Activated gamma-delta T cell (primary cell): ENCODE measurements around the gene TMEM184B.
A peak's percentile ranks its signal among the peaks of the same experiment; 100 is the strongest.

ENCODE experiments used
- DNase-seq: peaks from one replicate; lab custom pipeline; 2025; lab: John Stamatoyannopoulos, UW

Gene TMEM184B

DNA sequence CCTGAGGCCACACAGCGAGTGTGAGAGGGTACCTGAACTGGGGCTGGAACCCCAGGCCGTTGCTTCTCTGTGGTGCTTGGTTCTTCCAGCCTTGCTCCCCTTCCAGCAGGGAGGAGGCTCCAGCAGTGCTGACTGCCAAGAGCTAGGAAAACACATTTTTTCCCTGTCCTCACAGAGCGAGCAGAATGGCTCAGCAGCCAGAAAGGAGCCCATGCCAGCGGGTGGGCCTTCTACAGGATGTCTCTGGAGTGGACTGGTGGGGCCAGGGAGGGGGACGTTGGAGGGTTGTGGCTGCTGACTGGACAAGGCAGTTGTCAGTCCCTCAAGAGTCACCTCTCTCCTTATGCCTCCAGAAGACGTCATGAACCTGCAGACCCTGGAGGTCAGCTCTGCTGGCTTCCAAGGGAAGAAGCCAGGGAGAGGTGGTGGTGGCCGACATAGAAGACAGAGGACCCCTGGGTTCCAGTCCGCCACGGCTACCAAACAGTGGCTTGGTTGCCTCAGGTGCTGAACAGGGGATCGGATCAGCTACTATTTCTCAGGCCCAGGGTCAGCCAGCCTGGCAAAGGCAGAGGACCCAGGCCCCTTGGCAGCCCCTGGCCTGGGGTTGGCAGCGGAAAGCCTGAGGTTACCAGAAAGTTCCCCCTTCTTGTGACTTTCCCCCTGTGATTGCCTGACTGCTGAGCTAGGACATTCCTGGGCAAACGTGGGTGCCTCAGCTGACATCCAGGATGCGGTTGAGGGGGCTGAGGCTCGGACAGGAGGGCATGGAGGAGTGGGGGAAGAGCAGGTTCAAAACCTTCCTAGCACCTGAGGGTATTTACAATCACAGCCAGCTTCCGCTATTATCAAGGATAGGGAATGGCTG is 67.3 kb downstream of the TMEM184B start:
- no peak for DNase-seq

DNA sequence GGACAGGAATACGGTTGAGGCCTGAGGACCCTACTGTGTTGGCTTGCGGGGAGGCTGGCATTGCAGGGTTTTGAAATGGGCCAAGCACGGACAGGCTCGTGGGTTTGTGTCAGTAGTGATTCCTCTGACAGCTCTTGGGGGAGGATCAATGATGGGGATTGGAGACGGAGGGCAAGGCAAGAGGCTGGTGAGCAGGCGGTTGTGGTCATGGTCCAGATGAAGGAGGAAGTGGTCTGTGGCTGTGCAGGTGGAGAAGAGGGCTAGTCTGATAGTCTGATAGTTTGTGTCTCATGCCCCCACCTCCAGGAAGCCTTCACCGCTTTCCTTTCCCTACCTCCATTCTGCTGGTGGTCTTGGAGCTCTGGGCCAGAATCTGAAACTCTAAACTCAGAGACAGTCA is 68.0 kb downstream of the TMEM184B start:
- no peak for DNase-seq

DNA sequence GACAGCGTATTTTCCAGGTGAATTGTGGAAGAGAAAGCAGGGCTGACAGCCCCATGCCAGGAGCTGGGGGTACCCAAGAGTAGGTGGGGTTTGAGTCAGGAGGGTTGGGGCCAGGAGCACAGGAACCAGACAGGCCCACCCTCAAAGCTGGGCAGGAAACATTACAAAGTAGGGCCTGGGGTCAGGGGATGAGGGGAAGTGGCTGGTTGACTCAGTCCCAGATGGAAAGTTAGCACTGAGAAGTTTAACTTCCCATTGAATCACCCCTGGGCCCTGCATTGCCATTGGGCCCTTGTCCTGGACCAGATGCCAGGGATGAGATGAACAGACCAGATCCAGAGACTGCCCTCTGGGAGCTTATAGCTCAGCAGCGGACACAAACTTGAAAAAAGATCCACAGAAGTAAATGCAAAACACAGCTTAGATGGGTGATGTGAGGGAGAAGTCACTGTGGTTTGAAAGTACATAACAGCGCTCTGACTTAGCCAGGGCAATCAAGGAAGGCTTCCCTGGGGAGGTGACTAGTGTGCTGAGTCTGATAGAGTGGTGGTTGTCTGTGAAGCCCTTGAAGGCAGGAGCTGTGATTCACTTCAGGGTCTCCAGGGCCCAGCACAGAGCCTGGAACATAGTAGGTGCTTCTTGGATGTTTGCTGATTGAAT is 68.8 kb downstream of the TMEM184B start:
- DNase-seq, result no peak

DNA sequence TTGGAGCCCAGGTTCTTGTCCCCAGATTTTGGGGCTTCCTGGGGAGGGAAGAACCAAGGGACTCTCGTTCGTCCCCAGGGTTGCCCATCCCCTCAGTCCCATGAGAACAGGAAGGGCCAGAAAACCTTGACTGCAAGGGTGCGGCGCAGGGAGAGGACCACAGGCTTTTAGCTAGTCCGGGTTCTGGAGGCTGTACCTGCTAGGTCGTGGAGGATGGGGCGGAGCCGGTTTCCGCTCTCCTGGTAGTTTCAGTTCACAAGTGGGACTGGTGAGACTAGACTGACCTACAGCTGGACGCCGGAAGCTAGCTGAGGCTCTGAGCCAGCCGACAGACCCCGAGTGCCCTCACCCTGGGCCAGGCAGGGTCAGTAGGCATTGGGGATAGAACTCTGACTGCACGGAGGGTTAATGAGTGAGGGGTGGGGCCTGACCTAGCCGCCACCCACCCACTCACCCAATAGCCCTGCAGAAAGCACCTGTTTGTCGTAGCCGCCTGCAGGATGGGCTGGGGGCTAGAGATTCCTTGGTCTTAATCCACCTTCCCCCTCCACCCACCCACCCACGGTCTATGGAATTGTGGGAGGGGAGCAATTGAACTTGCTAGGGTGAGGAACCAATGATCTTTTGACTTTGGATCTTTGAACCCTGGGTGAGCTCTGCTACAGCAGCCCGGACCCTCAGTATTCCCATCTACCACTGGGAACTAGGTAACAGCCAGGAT is 69.6 kb downstream of the TMEM184B start:
- no peak for DNase-seq

DNA sequence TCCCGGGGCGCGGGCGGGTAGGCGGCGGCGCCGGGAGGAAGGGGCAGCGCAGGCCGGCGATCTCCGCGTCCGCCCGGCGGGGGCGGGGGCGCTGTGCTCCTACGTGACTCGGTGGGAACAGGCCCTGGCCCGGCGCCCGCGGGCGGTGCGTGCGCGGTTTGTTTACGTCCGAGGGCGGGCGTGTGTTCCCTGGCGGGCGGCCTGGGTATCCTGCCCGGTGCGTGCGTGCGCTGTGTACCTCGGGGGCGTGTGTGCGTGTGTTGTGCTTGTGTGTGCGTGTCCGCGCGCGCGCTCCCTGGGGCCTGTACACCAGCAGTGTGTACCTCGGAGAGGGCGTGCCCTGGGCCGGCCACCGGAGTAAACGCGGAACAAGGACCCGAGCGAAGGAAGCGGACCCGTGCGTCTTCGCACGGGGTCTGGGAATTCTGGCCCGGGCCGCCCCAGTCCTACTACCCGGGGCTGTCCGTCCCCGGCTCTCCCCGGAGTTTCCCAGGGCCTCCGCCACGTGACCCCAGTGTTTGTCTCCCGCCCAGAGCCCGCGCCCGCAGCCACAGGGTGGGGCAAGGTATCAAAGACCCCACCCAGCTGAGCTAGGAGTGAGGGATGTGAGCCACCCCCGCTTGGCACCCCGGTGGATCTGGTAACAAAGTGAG is 70.2 kb downstream of the TMEM184B start:
- peak; percentile 54 for DNase-seq

DNA sequence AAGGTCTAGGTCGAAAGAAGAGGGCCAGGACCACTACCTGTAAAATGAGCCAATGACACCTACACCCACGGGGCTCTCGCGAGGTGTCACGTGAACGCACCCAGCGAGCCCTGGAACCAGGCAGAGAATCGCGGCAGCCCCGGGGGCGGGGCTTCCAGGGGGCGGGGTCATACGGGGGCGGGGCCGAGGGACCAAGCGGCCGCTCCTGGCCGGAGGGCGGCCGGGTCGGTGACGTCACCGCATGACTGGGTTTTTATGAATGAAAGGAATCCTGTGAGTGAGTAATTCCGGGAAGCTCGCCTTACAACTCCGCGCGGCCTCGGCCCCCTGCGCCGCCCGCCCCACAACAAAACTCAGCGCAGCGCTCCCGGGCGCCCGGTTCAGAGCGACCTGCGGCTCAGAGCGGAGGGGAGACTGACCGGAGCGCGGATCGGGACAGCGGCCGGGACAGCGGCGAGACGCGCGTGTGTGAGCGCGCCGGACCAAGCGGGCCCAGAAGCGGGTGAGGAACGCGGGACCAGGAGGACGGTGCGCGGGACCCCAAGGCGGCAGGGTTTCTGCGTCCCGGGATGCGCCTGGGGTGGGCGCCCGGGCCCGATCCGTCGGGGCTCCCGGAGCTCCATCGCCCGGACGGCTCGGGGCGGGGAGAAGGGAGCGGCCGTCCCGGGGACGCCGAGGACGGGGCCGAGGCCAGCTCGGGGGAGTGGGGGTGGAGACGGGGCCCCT is 70.9 kb downstream of the TMEM184B start, which contains the start of gene MAFF:
Gene MAFF, plus strand, starts transcription at position 284 of the 726 bp plus-strand sequence. CDS start 11,860 bp downstream, outside the sequence.
- DNase-seq, result peak; percentile 92

DNA sequence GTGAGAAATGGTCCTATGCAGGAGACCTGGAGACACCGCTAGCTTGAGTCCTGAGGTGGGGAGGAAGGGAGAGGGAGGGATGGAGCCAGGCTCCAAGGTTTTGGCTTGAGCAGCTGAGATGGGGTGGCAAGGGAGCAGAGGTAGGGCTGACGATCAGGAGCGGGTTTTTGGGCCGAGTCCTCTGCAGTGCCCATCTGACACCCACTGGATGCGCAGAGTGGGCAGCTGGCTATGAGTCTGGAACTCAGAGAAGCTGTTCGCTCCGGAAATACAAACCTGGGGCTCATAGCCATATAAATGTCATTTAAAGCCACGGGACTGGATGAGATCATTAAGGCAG is 71.5 kb downstream of the TMEM184B start:
- DNase-seq, result no peak

DNA sequence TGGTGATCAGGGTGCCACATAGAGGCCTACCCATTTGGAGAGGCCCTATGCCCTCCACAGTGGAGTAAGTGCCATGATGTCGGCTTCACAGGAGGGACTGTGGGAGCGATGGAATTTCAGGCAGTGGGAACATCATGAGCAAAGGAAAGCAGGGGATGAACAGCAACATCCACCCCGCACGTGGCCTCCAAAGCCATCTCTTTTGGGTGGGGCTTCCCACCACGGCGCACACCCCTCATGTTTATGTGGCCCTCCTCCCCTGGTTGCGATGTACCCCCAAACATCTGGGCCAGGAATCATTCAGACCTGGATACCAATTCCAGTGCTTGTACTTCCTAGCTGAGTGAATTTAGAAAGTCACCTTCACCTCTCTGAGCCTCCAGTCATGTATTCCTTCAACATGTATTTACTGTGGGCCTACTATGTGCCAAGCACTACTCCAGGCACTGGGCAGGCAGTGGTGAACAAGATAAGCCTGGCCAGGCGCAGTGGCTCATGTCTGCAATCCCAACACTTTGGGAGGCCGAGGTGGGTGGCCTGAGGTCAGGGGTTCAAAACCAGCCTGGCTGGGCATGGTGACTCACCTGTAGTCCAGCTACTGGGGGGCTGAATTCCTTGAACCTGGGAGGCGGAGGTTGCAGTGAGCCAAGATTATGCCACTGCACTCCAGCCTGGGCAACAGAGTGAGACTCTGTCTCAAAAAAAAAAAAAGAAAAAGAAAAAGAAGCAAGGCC is 72.8 kb downstream of the TMEM184B start:
- DNase-seq, result no peak

DNA sequence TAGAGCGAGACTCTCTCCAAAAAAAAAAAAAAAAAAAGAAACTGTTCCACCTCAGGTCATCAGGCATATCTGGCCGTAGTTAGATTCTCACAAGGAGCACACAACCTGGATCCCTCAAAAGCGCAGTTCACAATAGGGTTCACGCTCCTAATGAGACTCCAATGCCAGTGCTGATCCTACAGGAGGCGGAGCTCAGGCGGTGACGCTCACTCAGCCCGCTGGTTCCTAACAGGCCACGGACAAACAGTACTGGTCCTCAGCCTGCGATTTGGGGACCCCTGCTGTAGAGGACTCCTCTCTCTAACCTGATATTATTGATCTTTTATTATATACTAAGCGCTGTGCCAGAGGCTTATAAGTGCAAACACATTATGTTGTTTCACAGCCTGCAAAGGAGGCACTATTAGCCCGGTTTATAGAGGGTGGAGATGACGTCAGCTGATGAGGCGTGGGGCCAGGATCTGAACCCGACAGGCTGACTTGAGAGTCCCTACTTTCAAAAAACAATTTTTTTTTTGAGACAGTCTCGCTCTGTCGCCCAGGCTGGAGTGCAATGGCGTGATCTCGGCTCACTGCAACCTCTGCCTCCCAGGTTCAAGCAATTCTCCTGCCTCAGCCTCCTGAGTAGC is 75.9 kb downstream of the TMEM184B start:
- DNase-seq, result no peak

DNA sequence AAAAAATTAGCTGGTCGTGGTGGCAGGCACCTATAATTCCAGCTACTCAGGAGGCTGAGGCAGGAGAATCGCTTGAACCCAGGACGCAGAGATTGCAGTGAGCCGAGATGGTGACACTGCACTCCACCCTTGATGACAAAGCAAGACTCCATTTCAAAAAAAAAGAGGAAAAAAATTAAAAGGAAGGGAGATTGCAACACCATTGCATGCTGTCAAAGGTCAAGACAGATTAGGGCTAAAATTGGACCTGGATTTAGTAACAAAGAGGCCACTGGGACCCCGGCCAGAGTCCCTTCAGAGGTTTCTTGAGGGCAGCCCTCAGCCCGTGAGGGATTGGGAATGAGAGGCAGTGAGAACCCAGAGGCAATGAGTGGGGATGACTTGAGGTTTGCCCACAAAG is 79.2 kb downstream of the TMEM184B start:
- DNase-seq, result no peak

DNA sequence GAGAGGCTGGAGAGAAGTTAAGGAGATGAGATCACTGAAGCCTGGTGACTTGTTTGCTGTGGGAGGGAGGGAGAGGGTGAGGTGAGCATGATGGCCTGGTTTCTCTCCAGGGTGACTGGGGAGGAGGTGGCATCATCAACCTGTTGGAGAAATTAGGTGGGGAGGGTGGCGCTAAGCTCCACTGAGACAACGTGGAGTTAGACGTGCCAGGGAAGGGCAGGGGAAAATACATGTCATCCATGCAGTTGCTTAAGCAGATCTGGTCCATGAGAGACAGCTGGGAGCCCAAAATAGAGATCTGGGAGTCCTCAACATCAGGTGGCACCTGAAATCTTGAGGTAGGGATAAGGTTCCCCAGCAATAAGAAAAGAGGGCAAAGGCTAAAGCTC is 80.3 kb downstream of the TMEM184B start:
- no peak for DNase-seq

DNA sequence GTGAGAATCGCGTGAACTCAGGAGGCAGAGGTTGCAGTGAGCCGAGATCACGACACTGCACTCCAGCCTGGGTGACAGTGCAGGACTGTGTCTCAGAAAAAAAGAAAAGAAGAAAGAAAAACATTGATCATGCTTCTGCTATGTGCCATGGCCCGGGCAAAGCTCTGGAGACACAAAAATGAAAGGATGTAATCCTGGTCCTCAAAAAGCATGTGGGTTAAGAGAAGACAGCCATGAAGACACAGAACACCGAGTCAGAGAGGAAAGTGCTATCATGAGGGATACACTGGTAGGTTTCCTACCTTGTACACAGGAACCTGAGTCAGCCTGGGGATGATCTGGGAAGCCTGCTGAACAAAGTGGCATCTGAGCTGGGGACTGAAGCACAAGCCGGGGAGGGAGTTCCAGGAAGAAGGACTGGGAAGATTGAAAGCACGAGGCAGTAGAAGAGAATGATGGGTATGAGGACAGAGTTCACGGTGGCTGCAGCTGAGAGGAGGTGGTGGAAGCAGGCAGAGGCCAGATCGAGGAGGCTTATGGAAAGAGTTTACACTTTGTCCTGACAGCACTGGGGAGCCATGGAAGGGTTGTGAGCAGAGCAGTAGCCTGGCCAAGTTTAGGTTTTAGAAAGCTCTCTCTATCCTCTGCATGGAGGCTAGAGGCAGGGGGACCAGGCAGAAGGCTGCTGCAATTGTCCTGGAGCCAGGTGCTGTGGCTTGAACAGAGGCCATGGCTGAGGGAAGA is 80.9 kb downstream of the TMEM184B start:
- DNase-seq, result no peak

DNA sequence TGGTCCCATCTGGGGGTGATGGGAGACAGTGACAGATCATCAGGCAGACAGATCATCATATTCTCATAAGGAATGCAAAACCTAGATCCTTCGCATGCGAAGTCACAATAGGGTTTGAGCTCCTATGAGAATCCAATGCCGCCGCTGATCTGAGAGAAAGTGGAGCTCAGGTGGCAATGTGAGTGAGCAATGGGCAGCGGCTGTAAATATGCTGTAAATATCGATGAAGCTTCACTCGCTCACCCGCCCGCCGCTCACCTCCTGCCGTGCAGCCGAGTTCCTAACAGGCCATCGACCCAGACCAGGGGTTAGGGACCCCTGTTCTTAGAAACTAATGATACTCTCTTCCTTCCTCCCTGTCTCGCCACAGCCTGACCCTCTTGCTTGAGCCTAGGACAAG is 81.8 kb downstream of the TMEM184B start:
- DNase-seq, result no peak

DNA sequence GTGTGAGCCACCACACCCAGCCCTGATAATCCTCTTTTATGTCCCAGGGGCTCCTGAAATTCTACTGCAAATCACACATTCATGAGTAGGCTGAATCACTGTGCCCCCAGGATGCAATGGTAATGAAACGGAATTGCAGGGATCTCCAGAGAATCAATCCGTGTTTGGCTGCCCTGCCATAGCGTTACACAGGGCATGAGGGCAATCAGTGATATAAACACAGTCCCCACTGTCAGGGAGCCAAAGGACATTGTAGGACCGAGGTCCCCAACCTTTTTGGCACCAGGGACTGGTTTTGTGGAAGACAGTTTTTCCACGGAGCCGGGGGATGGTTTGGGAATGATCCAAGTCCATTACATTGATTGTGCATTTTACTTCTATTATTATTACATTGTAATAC is 82.2 kb downstream of the TMEM184B start:
- DNase-seq, result no peak

DNA sequence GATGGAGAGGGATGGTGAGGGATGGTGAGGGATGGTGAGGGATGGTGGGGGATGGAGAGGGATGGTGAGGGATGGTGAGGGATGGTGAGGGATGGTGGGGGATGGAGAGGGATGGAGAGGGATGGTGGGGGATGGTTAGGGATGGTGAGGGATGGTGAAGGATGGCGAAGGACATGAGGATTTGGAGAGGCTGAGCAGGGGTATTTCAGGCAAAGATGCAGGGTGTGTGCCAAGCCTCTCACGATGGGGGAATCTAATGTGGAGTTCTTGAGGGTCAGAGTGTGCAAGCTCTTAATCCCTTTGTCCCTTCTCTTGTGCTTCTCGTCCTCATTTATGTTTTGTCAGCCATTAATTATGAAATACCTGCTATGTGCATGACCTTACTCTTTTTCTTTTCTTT is 83.7 kb downstream of the TMEM184B start:
- DNase-seq, result no peak

DNA sequence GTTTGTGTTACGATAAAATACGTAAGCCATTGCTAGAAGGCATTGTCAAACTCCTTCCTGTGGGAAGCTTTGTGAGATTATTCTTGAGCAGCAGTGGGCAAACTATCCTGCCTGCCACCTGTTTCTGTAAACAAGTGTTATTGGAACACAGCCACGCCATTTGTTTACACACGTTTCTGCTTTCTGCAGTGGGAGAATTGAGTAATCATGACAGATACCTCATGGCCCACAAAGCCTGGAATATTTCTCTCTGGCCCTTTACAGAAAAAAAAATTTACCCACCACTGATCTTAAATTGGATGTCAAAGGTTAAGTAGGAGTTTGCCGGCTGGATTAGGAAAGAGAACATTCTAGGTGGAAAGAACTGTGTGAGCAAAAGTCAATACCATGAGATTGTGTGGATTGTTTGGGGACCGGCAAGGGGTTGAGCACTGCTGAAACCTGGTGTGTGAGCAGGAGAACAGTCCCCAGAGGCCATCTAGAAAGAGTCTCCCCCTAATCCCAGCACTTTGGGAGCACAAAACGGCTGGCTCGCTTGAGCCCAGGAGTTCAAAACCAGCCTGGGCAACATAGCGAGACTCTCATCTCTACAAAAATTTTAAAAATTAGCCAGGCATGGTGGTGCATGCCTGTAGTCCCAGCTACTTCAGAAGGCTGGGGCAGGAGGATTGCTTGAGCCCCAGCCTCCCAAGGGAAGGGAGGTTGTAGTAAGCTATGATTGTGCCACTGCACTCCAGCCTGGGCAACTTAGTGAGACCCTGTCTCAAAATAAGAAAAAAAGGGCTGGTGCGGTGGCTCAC is 85.2 kb downstream of the TMEM184B start:
- DNase-seq, result no peak

DNA sequence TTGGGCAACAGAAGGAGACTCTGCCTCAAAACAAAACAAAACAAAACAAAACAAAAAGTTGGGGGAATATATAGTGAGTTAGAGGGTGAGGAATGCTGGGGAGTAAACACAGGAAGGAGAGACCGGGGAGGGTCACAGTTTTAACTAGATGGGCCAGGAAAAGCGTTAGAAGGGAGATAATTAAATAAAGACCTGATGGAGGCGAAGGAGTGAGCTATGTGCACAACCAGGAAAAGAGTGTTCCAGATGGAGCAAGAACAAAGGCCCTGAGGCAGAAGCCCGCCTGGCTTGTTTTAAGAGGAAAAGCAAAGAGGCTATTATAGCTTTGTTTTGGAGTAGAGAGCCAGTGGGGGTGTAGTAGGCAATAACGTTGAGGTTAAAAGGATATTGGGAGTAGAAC is 86.4 kb downstream of the TMEM184B start:
- DNase-seq, result no peak

DNA sequence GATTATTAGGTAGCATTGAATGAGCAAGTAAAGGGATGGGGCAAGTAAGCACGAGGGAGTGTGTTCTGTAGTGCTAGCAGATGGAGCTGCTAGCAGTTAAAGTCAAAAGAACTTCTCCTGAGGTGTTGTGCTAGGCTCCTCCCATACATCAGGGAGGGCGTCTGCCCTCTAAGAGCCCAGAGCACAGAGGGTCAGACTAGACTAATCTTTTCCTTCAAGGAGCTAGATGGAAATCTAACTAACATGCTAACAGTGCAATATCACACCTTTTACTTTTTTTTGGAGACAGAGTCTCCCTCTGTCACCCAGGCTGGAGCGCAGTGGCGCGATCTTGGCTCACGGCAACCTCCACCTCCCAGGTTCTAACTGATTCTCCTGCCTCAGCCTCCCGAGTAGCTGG is 88.0 kb downstream of the TMEM184B start:
- no peak for DNase-seq
